Measurements from ENCODE around the gene GALNTL6.

DNA sequence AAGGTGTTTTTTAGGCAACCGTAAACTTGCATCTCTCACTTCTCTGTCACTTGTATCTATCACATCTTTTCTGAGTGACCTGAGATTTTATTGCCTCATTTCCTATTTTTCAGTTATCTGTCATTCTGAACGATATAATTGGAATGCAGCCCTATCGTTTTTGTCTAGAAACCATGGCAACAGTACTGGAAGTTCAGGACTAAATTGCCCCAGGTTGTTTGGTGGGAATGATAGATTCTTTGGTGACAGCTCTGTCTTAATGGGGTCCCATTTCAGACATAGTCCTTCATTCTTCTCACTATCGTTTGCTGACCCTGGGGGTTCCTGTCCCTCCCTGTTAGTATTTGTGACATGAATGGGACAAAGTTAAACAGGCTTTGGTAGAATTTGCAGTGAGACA lies 1087.7 kb downstream of the GALNTL6 start:
- TF ChIP-seq, protein P1, sequence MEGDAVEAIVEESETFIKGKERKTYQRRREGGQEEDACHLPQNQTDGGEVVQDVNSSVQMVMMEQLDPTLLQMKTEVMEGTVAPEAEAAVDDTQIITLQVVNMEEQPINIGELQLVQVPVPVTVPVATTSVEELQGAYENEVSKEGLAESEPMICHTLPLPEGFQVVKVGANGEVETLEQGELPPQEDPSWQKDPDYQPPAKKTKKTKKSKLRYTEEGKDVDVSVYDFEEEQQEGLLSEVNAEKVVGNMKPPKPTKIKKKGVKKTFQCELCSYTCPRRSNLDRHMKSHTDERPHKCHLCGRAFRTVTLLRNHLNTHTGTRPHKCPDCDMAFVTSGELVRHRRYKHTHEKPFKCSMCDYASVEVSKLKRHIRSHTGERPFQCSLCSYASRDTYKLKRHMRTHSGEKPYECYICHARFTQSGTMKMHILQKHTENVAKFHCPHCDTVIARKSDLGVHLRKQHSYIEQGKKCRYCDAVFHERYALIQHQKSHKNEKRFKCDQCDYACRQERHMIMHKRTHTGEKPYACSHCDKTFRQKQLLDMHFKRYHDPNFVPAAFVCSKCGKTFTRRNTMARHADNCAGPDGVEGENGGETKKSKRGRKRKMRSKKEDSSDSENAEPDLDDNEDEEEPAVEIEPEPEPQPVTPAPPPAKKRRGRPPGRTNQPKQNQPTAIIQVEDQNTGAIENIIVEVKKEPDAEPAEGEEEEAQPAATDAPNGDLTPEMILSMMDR (conservative IDR thresholded peaks at IDR 0.05; ENCODE audit: low read depth in 2 of 2) = no peak
- TF ChIP-seq EZH2phosphoT487 (IDR thresholded peaks at IDR 0.05; ENCODE audit: unreplicated experiment) (no peak), POLR2AphosphoS5 (IDR thresholded peaks at IDR 0.05; ENCODE audit: low read depth) (no peak), EZH2 (IDR thresholded peaks at IDR 0.05; ENCODE audit: low read depth, unreplicated experiment) (no peak), NANOG (IDR thresholded peaks at IDR 0.05; ENCODE audit: borderline replicate concordance) (no peak)
